ENCODE results near the gene MBOAT7.

DNA sequence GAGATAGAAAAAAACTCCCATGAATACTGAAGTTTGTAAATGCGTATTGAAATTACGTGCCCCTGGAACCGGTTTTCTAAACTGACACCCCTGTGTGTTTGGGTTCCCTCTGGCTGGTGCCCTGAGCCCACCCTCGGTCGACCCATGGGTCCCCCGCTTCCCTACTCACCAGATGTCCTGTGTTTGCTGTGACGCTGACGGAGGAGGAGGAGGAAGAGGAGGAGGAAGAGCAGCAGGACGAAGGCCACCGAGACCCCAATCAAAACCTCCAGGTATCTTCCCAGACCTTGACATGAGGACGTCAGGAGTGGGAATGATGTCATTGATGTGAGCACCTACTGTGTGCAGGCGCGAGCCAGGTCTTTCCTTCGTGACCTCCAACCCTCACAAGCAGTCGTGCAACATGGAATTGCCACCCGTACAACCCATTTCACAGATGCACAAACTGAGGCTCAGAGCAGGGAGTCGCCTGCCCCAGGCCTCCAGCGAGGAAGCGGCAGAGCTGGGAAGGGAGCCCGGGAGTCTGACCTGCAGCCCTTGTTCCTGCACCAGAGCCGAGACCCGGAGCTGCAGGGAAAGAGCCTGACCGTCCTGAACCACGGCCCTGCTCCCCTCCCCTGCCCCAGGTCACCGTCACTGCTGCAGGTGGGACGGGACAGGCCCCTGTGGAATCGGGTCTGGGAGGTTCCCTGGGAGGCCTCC is 29.7 kb upstream of the MBOAT7 start:
- TF ChIP-seq, protein P1, sequence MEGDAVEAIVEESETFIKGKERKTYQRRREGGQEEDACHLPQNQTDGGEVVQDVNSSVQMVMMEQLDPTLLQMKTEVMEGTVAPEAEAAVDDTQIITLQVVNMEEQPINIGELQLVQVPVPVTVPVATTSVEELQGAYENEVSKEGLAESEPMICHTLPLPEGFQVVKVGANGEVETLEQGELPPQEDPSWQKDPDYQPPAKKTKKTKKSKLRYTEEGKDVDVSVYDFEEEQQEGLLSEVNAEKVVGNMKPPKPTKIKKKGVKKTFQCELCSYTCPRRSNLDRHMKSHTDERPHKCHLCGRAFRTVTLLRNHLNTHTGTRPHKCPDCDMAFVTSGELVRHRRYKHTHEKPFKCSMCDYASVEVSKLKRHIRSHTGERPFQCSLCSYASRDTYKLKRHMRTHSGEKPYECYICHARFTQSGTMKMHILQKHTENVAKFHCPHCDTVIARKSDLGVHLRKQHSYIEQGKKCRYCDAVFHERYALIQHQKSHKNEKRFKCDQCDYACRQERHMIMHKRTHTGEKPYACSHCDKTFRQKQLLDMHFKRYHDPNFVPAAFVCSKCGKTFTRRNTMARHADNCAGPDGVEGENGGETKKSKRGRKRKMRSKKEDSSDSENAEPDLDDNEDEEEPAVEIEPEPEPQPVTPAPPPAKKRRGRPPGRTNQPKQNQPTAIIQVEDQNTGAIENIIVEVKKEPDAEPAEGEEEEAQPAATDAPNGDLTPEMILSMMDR (conservative IDR thresholded peaks at IDR 0.05), result no peak
- no peak for TF ChIP-seq ZFX (IDR thresholded peaks at IDR 0.05)
